Hippocampal formation (tissue), 2 donors: ENCODE measurements around the gene RMRP.

ENCODE experiments used
- DNase-seq, 2 donors: peaks; one replicate each; lab custom pipeline; 2025; lab: John Stamatoyannopoulos, UW

The RMRP gene

GRCh38 chr9:35611230-35611797 is 46.5 kb downstream of the RMRP start:
- peak; percentile 12 to 28 for DNase-seq

- DNase-seq: no peak
These were observed 48.0 kb downstream of the RMRP start for GRCh38 chr9:35609820-35610163.

- DNase-seq: no peak
These were observed 48.6 kb downstream of the RMRP start for GRCh38 chr9:35609001-35609819.

- no peak for DNase-seq
These were observed 49.6 kb downstream of the RMRP start for GRCh38 chr9:35608221-35608620.
